ENCODE results near the gene OR2T29. TPM values are rescaled to one million over a fixed set of nuclear protein-coding genes. Genes with fewer than 3 reads are reported as not detected.
"Not testable (repeated sequence)": the region's sequence is repeated elsewhere in the genome, so short reads cannot be mapped to it uniquely, and the experiment has no call there.

The OR2T29 gene
- polyA plus RNA-seq, 1 donor (not counting 4 experiments of a cell fraction or from before 2014, with no cell fraction given), result not detected

- dilution Hi-C loops (cut with MboI; ENCODE audit: extremely low pct_ligation_motif_present, low sequenced_read_pairs); H3K79me2 ChIP-seq (ENCODE audit: control insufficient read depth, insufficient read depth, low read length); H2AFZ ChIP-seq (ENCODE audit: control insufficient read depth, low read length); H3K9me1 ChIP-seq (ENCODE audit: control insufficient read depth, extremely low read depth, insufficient read depth, low read length); H3K27me3 ChIP-seq (ENCODE audit: control insufficient read depth, extremely low read depth, insufficient read depth, low read length); H4K20me1 ChIP-seq (ENCODE audit: control insufficient read depth, extremely low read depth, insufficient read depth, low read length); H3K4me1 ChIP-seq (ENCODE audit: control insufficient read depth, extremely low read depth, insufficient read depth, low read length); H3K4me2 ChIP-seq (ENCODE audit: control insufficient read depth, extremely low read depth, insufficient read depth, low read depth, low read length); H3K9ac ChIP-seq (ENCODE audit: control insufficient read depth, extremely low read depth, insufficient read depth, low read length); H3K36me3 ChIP-seq (ENCODE audit: control insufficient read depth in 2 of 2, extremely low read depth in 1 of 2, insufficient read depth in 2 of 2, low read length in 2 of 2); H3K4me3 ChIP-seq (ENCODE audit: control insufficient read depth in 2 of 3, extremely low read depth in 1 of 3, insufficient read depth in 2 of 3, low read depth in 1 of 3, low read length in 3 of 3); H3K27ac ChIP-seq (ENCODE audit: control insufficient read depth, insufficient read depth, low read length); FAIRE-seq; DNase-seq (ENCODE audit: low read depth, low spot score); H3K9me3 ChIP-seq (ENCODE audit: control insufficient read depth, low read depth, low read length): not testable (repeated sequence)
These were observed 54.8 kb downstream of the OR2T29 start, which contains the start of gene OR2G6 for GRCh38 chr1:248507773-248508172. TSS of gene OR2G6 (plus strand) at chr1:248508073. CDS start at chr1:248521647, 13,574 bp downstream.

Small RNA genes lying within 50 kb of the gene (small RNA-seq; reads per million reads assigned to genes)
- 0 reads per million in 3 experiments for gene RF00019 (ENCODE audit: insufficient read length in 3 of 3, low read depth in 3 of 3, low replicate concordance in 1 of 3)

Other genes starting within 250 kb of the OR2T29 start
- gene OR2M7, start 238.2 kb downstream of the OR2T29 start, polyA plus RNA-seq, result not detected in 3 replicates
- not detected in 3 replicates for gene OR14C36, start 214.0 kb downstream of the OR2T29 start, polyA plus RNA-seq
- not detected in 3 replicates for gene OR2T4, start 201.1 kb downstream of the OR2T29 start, polyA plus RNA-seq
- not detected in 3 replicates for gene OR2T6, start 187.0 kb downstream of the OR2T29 start, polyA plus RNA-seq
- gene OR2T1, start 159.7 kb downstream of the OR2T29 start, polyA plus RNA-seq, result not detected in 3 replicates
- not detected in 3 replicates for gene OR2T2, start 117.1 kb downstream of the OR2T29 start, polyA plus RNA-seq
- not detected in 3 replicates for gene OR2T3, start 89.4 kb downstream of the OR2T29 start, polyA plus RNA-seq
- gene OR2T5, start 74.2 kb downstream of the OR2T29 start, polyA plus RNA-seq, result not detected in 3 replicates
- not detected in 3 replicates for gene OR2G6, start 54.7 kb downstream of the OR2T29 start, polyA plus RNA-seq
- not detected in 3 replicates for gene OR2T34, start 12.0 kb upstream of the OR2T29 start, polyA plus RNA-seq
- not detected in 3 replicates for gene OR2T10, start 34.9 kb upstream of the OR2T29 start, polyA plus RNA-seq
- not detected in 3 replicates for gene OR2T11, start 72.3 kb upstream of the OR2T29 start, polyA plus RNA-seq
- not detected in 3 replicates for gene OR2T35, start 82.5 kb upstream of the OR2T29 start, polyA plus RNA-seq
- gene OR2T27, start 92.8 kb upstream of the OR2T29 start, polyA plus RNA-seq, result not detected in 3 replicates
- not detected in 3 replicates for gene OR14I1, start 140.0 kb upstream of the OR2T29 start, polyA plus RNA-seq
- not detected in 3 replicates for gene LYPD8, start 193.0 kb upstream of the OR2T29 start, polyA plus RNA-seq